HG03025 (cell line): ENCODE measurements around the gene MARCHF11.

Source experiments
- ATAC-seq: cut with Tn5 transposase; IDR thresholded peaks from one replicate; pipeline ENCODE4 v1.9.1; 2021; ENCODE audit warnings: mild to moderate bottlenecking, moderate library complexity; ENCODE audit not compliant: unreplicated experiment, low FRiP score

The MARCHF11 gene

DNA sequence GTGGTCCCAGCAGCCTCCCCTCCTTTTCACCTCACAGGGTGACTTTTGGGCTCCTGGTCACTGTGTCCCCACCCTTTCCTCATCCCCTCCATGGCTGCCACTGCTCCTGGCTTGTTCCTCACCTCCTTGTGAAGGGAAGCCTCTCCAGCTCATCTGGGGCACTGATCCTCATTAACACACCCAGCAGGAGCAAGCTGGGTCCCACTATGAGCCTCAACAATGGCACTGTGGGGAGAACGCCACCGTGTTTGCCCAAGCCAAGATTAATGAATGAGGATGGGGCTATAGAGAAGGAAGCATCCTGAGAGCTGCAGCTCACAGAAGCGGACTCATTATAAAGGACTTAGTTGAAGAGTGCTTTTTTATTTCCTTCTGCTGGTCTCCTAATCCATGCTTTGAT, 118.4 kb downstream of the MARCHF11 start:
- ATAC-seq, result no peak

GRCh38 chr5:16057277-16057676, 122.3 kb downstream of the MARCHF11 start:
- ATAC-seq, result no peak

- ATAC-seq, result no peak
Observed at GRCh38 chr5:16051246-16051755, 128.3 kb downstream of the MARCHF11 start.

GRCh38 chr5:16050414-16050813, 129.2 kb downstream of the MARCHF11 start:
- ATAC-seq, result no peak

GRCh38 chr5:16049761-16050160, 129.8 kb downstream of the MARCHF11 start:
- no peak for ATAC-seq

DNA sequence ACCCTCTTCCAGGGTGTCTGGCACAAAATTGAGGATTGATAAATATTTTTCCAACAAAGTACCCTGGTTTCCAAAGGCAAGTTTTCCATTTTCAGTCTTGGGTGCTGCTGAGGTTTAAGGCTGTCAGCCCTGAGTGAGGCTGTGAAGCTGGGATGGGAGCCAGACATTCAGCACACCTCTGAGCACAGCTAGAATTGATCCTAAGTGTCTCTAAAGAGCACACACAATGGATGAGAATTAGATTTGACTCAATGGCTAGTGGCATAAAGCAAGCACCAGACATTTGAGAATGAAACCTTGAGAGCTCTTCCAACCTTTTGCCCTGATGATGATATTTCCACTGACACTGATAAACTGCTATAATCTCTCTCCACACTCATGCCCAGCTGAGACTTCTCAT, 131.5 kb downstream of the MARCHF11 start:
- no peak for ATAC-seq

DNA sequence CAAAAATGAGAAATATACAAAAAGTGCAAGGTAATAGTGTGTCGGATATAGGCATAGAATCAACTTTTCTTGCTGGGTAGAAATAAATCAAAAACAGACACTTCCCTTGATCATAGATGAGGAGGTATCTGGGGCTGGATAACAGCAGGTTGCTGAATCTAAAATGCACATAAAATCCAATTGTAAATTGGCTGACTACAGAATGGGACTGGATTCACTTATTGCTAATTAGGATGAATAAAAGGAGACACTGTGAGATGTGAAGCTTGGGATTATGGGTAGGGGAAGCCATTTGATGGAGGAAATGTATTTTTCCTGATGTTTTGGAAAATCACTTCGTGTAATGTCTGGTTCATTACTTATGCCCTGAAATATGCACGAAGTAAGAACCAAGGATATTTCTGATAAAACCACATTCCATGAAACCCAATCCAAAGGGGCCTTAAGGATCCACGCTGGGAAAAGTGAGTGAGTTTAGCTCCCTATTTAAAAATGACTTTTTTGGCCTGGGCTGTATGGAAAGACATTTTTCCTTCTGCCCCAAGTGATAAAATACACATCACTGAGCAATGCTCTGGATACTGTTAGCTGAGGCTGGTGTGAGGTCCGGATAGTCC, 136.1 kb downstream of the MARCHF11 start:
- ATAC-seq, result no peak

DNA sequence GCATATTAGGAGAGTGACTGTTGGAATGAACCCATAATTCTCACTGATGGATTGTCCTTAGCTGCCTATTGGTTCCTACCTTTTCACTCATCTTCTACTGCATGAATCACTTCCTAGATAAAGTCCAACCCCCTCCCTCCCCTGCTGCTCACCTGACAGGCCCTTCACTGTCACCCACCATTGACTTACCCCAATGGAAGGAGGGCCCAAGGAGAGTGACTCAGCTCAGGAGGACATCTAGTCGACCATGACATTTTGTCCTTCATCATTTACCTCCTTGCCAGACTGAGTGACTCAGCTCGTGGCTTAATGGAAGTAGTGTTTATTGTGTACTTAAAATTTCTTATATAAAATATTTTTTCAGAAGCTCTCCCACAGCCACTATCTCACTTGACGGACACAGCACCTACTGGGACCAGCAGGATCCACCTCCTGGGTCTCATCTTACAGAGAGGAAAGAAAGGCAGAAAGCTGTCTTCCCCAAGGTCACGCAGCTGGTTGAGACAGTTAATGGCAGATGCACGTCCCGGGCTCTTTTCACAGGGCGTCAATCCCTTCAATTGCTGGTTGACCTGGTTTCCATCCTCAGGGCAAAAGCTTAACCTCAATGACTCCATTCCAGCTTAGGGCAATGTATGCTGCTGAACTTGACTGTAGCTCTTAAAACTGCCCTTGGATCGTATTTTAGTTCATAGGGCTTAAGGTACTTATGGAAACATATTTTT, 142.3 kb downstream of the MARCHF11 start:
- ATAC-seq, result no peak

DNA sequence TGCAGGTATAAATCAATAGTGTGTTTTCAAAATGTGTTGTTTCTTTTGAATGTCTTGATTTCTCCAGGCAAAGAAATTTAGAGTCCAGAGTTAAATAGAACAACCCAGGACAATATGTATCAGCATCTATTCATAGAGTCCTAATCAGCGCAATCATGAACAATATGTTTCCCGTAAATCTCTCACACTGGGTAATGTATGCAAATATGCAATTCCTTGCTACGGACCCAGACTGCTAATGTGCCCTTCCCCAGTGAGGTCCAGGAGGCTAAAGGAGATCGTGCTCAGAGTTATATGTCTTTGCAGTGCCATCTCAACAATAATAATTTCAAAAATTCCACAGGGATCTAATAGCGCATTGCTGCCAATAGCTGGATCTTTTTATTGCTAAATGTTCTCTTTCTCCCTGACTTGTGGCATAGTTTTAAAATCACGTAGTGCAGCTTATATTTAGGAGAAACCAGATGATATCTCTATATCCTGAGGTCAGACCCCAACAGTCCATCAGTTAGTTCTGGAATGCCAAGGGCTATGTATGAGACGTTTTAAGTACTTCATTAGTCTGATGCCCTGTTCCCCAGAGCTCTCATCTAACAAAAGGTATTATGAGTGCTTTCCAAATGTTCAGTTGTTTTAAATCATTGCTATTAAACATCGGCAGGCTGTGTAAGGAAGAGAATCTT, 145.1 kb downstream of the MARCHF11 start:
- no peak for ATAC-seq

- no peak for ATAC-seq
Observed at GRCh38 chr5:16033187-16033925, 146.2 kb downstream of the MARCHF11 start.

DNA sequence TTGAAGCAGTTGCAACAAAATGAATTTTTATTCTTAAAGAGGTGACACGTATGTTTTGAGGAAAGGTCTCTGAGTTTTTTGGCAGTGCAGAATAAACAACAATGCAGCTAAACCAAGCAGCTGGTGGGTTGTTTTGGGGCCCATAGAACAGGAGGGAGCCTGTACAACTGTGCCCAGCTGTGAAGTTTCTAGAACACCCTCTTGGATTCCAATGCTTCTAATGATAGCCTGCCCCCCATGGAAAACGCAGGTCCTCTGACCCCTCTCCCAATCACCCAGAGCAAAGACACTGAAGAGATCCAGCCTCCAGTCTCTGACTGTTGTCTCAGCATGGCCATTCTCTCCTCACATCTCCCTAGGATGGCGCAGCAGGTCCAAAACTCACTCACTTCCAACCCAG, 150.9 kb downstream of the MARCHF11 start:
- no peak for ATAC-seq

- ATAC-seq, result no peak
Observed at GRCh38 chr5:16025681-16026080, 153.9 kb downstream of the MARCHF11 start.

DNA sequence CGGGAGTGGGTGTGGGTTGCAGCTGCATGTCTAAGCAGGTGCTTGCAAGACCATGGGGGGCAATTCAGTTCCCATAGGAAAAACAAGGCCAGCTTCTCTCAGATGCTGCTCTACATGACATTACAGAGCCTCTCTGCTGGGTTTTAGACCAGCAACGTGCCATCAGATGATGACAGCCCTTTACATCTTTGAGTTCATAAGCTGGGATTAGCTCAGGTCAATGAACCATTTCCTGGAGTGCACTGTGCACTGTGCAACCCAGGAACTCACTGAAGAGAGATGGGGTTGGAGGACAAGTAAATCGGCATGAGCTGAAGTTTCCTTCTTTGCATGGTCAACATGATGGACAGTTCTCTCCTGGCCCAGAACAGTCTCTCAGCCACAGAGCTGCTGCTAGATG, 160.6 kb downstream of the MARCHF11 start:
- ATAC-seq, result no peak

DNA sequence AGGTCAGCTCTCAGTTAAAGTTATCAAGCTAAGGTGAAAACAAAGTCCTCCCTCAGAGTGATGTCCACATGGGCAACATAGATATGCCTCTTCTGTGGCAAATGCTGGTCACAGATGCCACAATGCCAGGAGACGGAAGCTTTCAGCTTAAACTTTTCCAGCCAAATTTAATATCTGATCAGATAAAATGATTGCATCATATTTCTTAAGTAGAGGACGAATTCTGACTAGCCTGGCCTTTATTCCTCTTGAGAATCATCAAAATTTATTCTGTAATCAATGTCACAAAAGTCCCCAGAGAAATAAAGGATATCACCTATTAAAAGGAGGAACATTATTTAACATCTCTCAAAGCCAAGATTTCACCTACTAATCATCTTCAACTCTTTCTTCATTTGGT, 161.9 kb downstream of the MARCHF11 start:
- no peak for ATAC-seq
